ENCODE results near the gene FAM89B. TPM values are rescaled to one million over a fixed set of nuclear protein-coding genes. Genes with fewer than 3 reads are reported as not detected.

FAM89B gene
- total RNA-seq, 2 experiments from 2014 or later = 25.3 to 28.3 TPM

DNA sequence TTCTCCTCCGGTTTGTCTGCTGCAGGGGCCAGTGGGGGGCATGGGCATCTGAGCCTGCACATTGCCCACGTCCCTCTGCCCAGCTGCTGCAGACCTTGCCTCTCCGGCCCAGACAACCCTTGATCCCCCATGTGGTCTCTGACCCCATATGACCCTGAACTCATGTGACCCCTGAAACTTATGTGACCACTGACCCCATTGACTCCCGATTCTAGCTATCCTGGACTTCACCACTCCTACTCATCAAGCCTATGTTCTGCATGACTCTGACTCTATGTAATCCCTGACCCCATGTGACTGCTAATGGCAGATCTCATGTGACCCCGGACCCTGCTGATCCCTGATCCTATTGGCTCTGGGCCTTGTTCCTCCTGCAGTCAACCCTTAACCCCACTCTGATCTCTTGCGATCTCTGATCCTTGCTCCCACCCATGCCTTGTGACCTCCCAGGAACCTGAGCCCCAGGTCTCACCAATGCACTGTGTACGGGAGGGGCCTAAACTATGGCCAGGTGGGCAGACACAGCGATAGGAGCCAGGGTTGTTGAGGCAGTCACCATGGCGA is 19.9 kb upstream of the FAM89B start:
- CTCF ChIA-PET = interaction anchor here (0.6 to 2.6 kb wide), 5 partner anchors 9 to 222 kb away, joined by 3 to 31 read pairs (median 11); partner anchors contain the start of genes FAM89B and ZNRD2
- H3K36me3 Mint-ChIP-seq = peaks cover 14% of the 10 kb centered on the region
- H3K4me3 Mint-ChIP-seq = peak overlapping the region; percentile 1
- H3K27ac Mint-ChIP-seq = no peak overlapping the region
- H3K4me1 Mint-ChIP-seq (ENCODE audit: low read depth) = peaks cover 70% of the 10 kb centered on the region
- no peaks in the 10 kb centered on the region for H3K27me3 Mint-ChIP-seq
- H3K9me3 Mint-ChIP-seq = no peaks in the 10 kb centered on the region
- intact Hi-C loops (cut with micrococcal nuclease) = no loop called here
- POLR2A ChIA-PET = interaction anchor here (0.8 to 2.2 kb wide), 5 partner anchors 12 to 130 kb away, joined by 3 to 7 read pairs (median 4); partner anchors contain the start of genes NEAT1 and SCYL1
- DNase-seq = no peak

- no peak overlapping the region for H3K27ac Mint-ChIP-seq
- H3K9me3 Mint-ChIP-seq = no peaks in the 10 kb centered on the region
- peaks cover 12% of the 10 kb centered on the region for H3K36me3 Mint-ChIP-seq
- ChIA-PET POLR2A (interaction anchor here (0.7 to 2.2 kb wide), 2 partner anchors 12 to 13 kb away, joined by 3 to 7 read pairs; no protein-coding TSS in a partner anchor), CTCF (interaction anchor here (0.9 to 2.6 kb wide), 3 partner anchors 13 to 18 kb away, joined by 3 to 19 read pairs (median 3); partner anchors contain the start of genes FAM89B and ZNRD2)
- peak; percentile 84 for DNase-seq
- H3K4me1 Mint-ChIP-seq (ENCODE audit: low read depth) = peaks cover 61% of the 10 kb centered on the region
- peak overlapping the region; percentile 41 for H3K4me3 Mint-ChIP-seq
- intact Hi-C loops (cut with micrococcal nuclease) = no loop called here
- H3K27me3 Mint-ChIP-seq = no peaks in the 10 kb centered on the region
Measured at GRCh38 chr11:65553301-65554001, 18.9 kb upstream of the FAM89B start.

DNA sequence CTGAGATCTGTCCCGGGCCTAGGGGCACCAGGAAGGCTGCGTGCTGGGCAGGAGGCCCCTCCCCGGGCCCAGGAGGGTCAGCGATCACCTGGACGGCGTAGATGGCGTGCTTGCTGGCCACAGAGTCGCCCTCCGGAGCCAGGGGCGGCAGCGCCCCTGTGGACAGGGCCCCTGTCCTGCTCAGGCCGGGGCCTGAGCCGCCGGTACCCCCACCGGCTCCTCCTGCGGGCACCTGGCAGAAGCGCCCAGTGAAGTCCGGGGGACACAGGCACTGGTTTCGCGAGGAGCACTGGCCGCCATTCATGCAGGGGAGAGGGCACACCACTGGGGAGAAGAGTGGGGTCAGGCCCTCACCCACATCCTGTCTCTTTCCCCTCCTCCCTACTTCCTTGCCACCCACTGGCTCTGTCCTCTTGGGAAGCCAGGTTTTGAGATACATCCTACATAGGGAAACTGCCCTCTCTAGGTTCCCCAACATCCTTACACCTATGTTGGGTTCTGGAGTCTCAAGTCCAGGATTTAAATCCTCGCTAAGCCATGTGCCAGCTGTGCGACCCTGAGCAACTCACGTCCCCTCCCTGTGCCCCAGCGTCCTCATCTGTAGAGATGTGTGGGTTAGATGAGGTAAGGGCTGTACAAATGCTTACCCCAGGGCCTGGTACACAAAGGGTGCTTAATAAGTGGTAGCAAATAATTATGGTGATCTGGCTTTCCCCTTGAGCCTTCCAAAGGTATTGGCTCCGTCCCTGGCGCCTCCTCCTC is 18.1 kb upstream of the FAM89B start:
- ChIA-PET POLR2A (no interaction called here), CTCF (interaction anchor here (0.6 to 1.7 kb wide), 6 partner anchors 13 to 226 kb away, joined by 3 to 9 read pairs (median 4); partner anchors contain the start of gene ZNRD2)
- H3K27me3 Mint-ChIP-seq = no peaks in the 10 kb centered on the region
- H3K4me3 Mint-ChIP-seq = peak overlapping the region; percentile 46
- peaks cover 12% of the 10 kb centered on the region for H3K36me3 Mint-ChIP-seq
- H3K4me1 Mint-ChIP-seq (ENCODE audit: low read depth) = peaks cover 57% of the 10 kb centered on the region
- peak overlapping the region; percentile 84 for H3K27ac Mint-ChIP-seq
- intact Hi-C loops (cut with micrococcal nuclease) = no loop called here
- DNase-seq = no peak
- H3K9me3 Mint-ChIP-seq = no peaks in the 10 kb centered on the region

- H3K36me3 Mint-ChIP-seq = peaks cover 9% of the 10 kb centered on the region
- intact Hi-C loops (cut with micrococcal nuclease) = no loop called here
- H3K27ac Mint-ChIP-seq = peak overlapping the region; percentile 84
- H3K9me3 Mint-ChIP-seq = no peaks in the 10 kb centered on the region
- no peak for DNase-seq
- no peaks in the 10 kb centered on the region for H3K27me3 Mint-ChIP-seq
- ChIA-PET POLR2A (interaction anchor here (1.0 kb wide), 1 partner anchor 11 kb away, joined by 3 read pairs; no protein-coding TSS in a partner anchor), CTCF (interaction anchor here (0.6 to 1.7 kb wide), 6 partner anchors 8 to 225 kb away, joined by 3 to 9 read pairs (median 4); partner anchors contain the start of gene ZNRD2)
- H3K4me1 Mint-ChIP-seq (ENCODE audit: low read depth) = peaks cover 62% of the 10 kb centered on the region
- peak overlapping the region; percentile 26 for H3K4me3 Mint-ChIP-seq
Measured at GRCh38 chr11:65554842-65555430, 17.4 kb upstream of the FAM89B start.

DNA sequence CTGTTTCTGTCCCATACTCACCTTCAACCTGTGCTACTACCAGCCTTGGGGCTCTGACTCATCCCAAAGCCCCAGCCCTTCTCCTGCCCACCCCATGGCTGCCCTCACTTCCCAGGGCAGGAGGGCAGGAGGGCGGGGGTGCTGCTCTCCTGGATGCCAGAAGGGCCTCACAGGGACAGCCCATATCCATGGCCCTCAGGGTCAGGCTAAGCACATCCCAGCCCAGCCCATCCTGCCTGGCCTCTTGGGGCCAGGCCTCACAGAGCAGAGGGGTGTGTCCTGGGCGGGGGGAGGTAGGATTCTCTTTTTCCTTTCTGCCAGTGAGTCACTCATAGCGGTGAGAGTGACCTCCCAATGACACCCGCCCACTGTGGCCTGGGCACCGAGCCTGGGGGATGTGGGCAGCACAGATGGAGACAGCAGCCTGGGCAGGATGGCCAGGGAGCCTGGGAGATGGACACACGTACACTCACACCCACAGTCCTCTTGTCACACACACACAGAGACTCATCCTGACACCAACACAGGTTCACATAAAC is 16.6 kb upstream of the FAM89B start:
- POLR2A ChIA-PET = interaction anchor here (1.0 kb wide), 1 partner anchor 10 kb away, joined by 3 read pairs; no protein-coding TSS in a partner anchor
- H3K4me3 Mint-ChIP-seq = peak overlapping the region; percentile 84
- H3K27ac Mint-ChIP-seq = peak overlapping the region; percentile 84
- CTCF ChIA-PET = interaction anchor here (0.9 to 2.1 kb wide), 7 partner anchors 9 to 33 kb away, joined by 3 to 16 read pairs (median 4); partner anchors contain the start of genes FAM89B and ZNRD2
- no peaks in the 10 kb centered on the region for H3K9me3 Mint-ChIP-seq
- peaks cover 70% of the 10 kb centered on the region for H3K4me1 Mint-ChIP-seq (ENCODE audit: low read depth)
- no peaks in the 10 kb centered on the region for H3K27me3 Mint-ChIP-seq
- peaks cover 9% of the 10 kb centered on the region for H3K36me3 Mint-ChIP-seq
- intact Hi-C loops (cut with micrococcal nuclease) = loop anchor here (2.0 kb wide), 1 partner anchor 15 kb away; no protein-coding TSS in a partner anchor
- DNase-seq = peak; percentile 68

GRCh38 chr11:65556470-65557279 is 15.7 kb upstream of the FAM89B start:
- ChIA-PET POLR2A (interaction anchor here (1.1 to 1.4 kb wide), 2 partner anchors 9 to 10 kb away, joined by 3 to 4 read pairs; no protein-coding TSS in a partner anchor), CTCF (interaction anchor here (0.8 to 2.1 kb wide), 4 partner anchors 14 to 170 kb away, joined by 3 to 16 read pairs (median 7); partner anchors contain the start of genes FAM89B and ZNRD2)
- Mint-ChIP-seq H3K4me1 (ENCODE audit: low read depth) (peaks cover 67% of the 10 kb centered on the region), H3K27me3 (no peaks in the 10 kb centered on the region), H3K9me3 (no peaks in the 10 kb centered on the region), H3K36me3 (peaks cover 4% of the 10 kb centered on the region), H3K4me3 (peak overlapping the region; percentile 84), H3K27ac (peak overlapping the region; percentile 84)
- no peak for DNase-seq
- intact Hi-C loops (cut with micrococcal nuclease) = loop anchor here (1.0 to 2.0 kb wide), 2 partner anchors 10 to 16 kb away; no protein-coding TSS in a partner anchor

- Mint-ChIP-seq H3K27ac (peak overlapping the region; percentile 84), H3K4me1 (ENCODE audit: low read depth) (peaks cover 60% of the 10 kb centered on the region), H3K36me3 (no peaks in the 10 kb centered on the region), H3K9me3 (no peaks in the 10 kb centered on the region), H3K4me3 (peak overlapping the region; percentile 84), H3K27me3 (no peaks in the 10 kb centered on the region)
- DNase-seq = peak; percentile 43
- POLR2A ChIA-PET = interaction anchor here (1.1 to 1.4 kb wide), 2 partner anchors 8 to 10 kb away, joined by 3 to 4 read pairs; no protein-coding TSS in a partner anchor
- CTCF ChIA-PET = interaction anchor here (0.8 to 2.1 kb wide), 4 partner anchors 14 to 170 kb away, joined by 3 to 16 read pairs (median 7); partner anchors contain the start of genes FAM89B and ZNRD2
- intact Hi-C loops (cut with micrococcal nuclease) = loop anchor here (1.0 to 2.0 kb wide), 3 partner anchors 9 to 17 kb away; no protein-coding TSS in a partner anchor
Measured at GRCh38 chr11:65557280-65558001, 14.9 kb upstream of the FAM89B start.

DNA sequence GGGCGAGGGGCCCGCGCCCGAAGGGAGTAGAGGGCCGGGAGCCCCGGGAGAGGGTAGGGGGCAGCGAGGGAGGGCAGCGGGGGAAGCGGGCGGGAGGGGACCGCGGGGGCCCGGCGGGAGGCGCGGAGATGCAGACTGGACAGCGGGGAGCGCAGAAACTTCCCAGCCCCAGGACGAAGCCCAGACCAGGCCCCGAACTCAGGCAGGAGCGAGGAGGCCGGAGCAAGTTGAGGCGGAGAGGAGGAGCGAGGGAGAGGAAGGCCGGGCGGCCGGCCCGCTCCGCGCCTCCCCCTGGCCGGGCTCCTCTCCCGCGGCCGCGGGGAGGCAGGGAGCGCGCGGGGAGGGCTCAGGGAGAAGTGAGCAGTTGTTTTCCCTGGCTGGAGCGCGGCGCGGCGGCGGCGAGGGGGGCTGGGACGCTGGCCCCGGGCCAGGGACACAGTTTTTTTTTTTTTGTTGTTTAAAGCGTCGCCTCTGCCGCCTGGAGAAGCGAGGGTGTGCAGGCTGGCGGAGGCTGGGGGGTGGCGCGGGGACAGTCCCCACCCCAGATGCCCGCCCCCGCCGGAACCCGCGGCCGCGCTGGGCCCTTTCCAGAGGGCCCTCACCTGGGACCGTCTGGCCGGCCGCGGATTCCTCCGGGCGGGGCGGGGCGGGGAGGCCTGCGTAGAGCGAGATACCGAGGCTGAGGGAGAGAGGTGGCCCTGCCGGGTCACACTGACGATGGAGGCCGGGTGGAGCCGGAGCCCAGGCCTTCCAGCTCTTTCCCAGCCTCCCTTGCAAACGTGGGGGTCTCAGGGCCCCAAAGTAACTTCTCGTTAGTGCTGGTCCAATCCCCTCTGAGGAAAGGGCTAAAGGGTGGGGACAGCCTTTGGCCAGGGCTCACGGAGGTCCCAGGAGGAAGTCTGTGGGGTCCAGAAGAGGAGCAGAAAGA is 14.1 kb upstream of the FAM89B start, which contains the start of gene LTBP3:
TSS of gene LTBP3 (minus strand) at position 358 of the 928 bp plus-strand sequence. CDS start 400 bp downstream, outside the sequence.
- CTCF ChIA-PET = interaction anchor here (1.0 to 2.5 kb wide), 4 partner anchors 14 to 35 kb away, joined by 7 to 21 read pairs (median 12); partner anchors contain the start of gene FAM89B
- Mint-ChIP-seq H3K36me3 (no peaks in the 10 kb centered on the region), H3K4me3 (peak within 1 kb of the TSS; percentile 84), H3K4me1 (ENCODE audit: low read depth) (peaks cover 57% of the 10 kb centered on the region), H3K27me3 (no peaks in the 10 kb centered on the region), H3K9me3 (no peaks in the 10 kb centered on the region), H3K27ac (peak within 1 kb of the TSS; percentile 84)
- peak; percentile 62 for DNase-seq
- intact Hi-C loops (cut with micrococcal nuclease) = loop anchor here (1.0 kb wide), 1 partner anchor 8 kb away; no protein-coding TSS in a partner anchor
- POLR2A ChIA-PET = interaction anchor here (1.1 to 3.5 kb wide), 4 partner anchors 11 to 59 kb away, joined by 3 to 28 read pairs (median 4); partner anchors contain the start of genes EHBP1L1, MALAT1 and ZNRD2

All from activated CD4-positive, alpha-beta memory T cell treated with anti-CD3 and anti-CD28 coated beads for 36 hours (primary cell).